Testis (tissue), 3 donors: Measurements from ENCODE around the gene PARD6A. TPM values are rescaled to one million over a fixed set of nuclear protein-coding genes. Genes with fewer than 3 reads are reported as not detected.

Experiments used
- DNase-seq: peaks from one replicate; pipeline ENCODE4 v3.0.0-alpha.2; 2019
- H3K27ac ChIP-seq, 2 donors: fragments of 200-600 bp; sonication (generic); one replicate each; pipeline ENCODE4 v1.5.1; 2019
- H3K27me3 ChIP-seq: fragments of 200-600 bp; sonication (generic); one replicate; pipeline ENCODE4 v1.5.1; 2019
- H3K36me3 ChIP-seq: fragments of 200-600 bp; sonication (generic); one replicate; pipeline ENCODE4 v1.5.1; 2017; ENCODE audit warnings: low read depth; ENCODE audit errors: missing control alignments
- H3K4me1 ChIP-seq: fragments of 200-600 bp; sonication (generic); one replicate; pipeline ENCODE4 v1.5.1; 2019
- H3K4me3 ChIP-seq, 2 donors: fragments of 200-600 bp; sonication (generic); one replicate each; pipeline ENCODE4 v1.5.1; 2017 to 2019
- H3K9me3 ChIP-seq: fragments of 200-600 bp; sonication (generic); one replicate; pipeline ENCODE4 v1.5.1; 2017
- CTCF ChIP-seq, 3 experiments: fragments of 450-650 bp in 2 of 3; fragments of 200-600 bp in 1 of 3; sonication (generic) in 1 of 3; IDR thresholded peaks; one replicate each; pipeline ENCODE4 v1.5.1; 2016 to 2019; ENCODE audit warnings: antibody characterized with exemption in 3 of 3, mild to moderate bottlenecking in 2 of 3, moderate library complexity in 1 of 3
- POLR2A ChIP-seq: fragments of 450-650 bp; IDR thresholded peaks from one replicate; pipeline ENCODE4 v1.6.1; 2017; ENCODE audit warnings: antibody characterized with exemption, mild to moderate bottlenecking, moderate library complexity
- WGBS, 2 donors: methylation state at CpG; one replicate each; pipeline ENCODE4 v1.1.5; 2018; 5-methylcytosine and 5-hydroxymethylcytosine counted together
- intact Hi-C: fragments of 100-400 bp; cut with DNase I; formaldehyde crosslinking; loops from one replicate; pipeline ENCODE4 v1.15.1; 2023; ENCODE audit warnings: low total_unique reads
- polyA plus RNA-seq: library from polyadenylated mRNA; stranded (reverse); fragments of 350-450 nt; fragmentation: Illumina TruSeq; extraction: RNeasy Lipid Tissue Mini Kit (QIAGEN cat#74804); gene quantifications from one replicate; pipeline ENCODE4 v1.2.3, GENCODE V29; 2014; ENCODE audit warnings: low read depth, low replicate concordance; ENCODE audit not compliant: insufficient read depth
- total RNA-seq, 2 donors: library from RNA; depleted of rRNA; stranded (reverse); fragments of >200 nt; gene quantifications; one replicate each; pipeline ENCODE4 v1.2.3, GENCODE V29; 2016

PARD6A gene
- total and polyA plus RNA-seq, 3 donors from 2014 or later: 30.0 to 80.1 (median 35.4) TPM

DNA sequence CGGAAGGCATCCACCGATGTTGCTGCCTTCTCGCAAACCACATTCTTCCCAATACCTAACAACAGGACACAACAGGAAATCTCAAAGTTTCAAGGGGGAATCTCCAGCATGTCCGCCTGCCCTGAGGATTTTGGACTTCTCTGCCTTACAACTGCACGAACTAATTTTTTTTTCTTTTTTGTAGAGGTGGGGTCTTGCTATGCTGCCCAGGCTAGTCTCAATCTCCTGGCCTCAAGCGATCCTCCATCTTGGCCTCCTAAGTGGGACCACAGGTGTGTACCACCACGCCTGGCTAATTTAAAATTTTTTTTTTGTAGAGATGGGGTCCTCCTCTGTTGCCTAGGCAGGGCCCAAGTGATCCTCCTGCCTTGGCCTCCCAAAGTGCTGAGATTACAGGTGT is 15.2 kb downstream of the PARD6A start:
- H3K36me3 ChIP-seq: no peaks in the 10 kb centered on the region
- H3K27me3 ChIP-seq: no peaks in the 10 kb centered on the region
- no peak for TF ChIP-seq CTCF (IDR thresholded peaks at IDR 0.05)
- TF ChIP-seq POLR2A: no peak
- no peak for DNase-seq
- no peaks in the 10 kb centered on the region for H3K9me3 ChIP-seq
- no peak overlapping the region for H3K27ac ChIP-seq
- intact Hi-C loops: no loop called here
- 95 to 98% methylated on average over 7 of the region's 7 CpGs for WGBS, 2 donors
- H3K4me3 ChIP-seq: no peak overlapping the region
- H3K4me1 ChIP-seq: peaks cover 12% of the 10 kb centered on the region

DNA sequence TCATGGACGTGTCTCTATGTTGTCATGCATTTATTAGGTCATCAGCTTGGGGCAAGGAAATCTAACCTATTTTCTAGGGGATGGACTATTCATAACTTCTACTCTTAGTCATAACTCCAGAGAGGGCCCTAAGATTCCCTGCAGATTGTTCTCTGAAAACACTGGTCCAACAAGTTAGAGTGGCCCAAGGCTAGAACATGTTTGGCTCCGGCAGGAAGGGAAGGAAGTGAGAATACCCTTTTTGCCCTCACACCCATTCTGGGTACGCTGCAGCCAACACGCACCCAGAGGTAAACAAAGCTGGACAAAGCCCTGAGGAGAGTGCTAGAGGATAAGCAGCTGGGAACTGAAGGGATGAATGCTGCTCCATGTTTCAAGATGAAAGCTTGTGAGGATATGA is 15.8 kb downstream of the PARD6A start:
- H3K4me3 ChIP-seq: no peak overlapping the region
- no peak for DNase-seq
- no peaks in the 10 kb centered on the region for H3K36me3 ChIP-seq
- 92 to 95% methylated on average over 4 of the region's 4 CpGs for WGBS, 2 donors
- intact Hi-C loops: no loop called here
- no peaks in the 10 kb centered on the region for H3K27me3 ChIP-seq
- H3K27ac ChIP-seq: no peak overlapping the region
- TF ChIP-seq CTCF (IDR thresholded peaks at IDR 0.05) (no peak), POLR2A (no peak)
- peaks cover 12% of the 10 kb centered on the region for H3K4me1 ChIP-seq
- H3K9me3 ChIP-seq: no peaks in the 10 kb centered on the region

- intact Hi-C loops: no loop called here
- TF ChIP-seq POLR2A (no peak), CTCF (IDR thresholded peaks at IDR 0.05) (no peak)
- no peak overlapping the region for H3K27ac ChIP-seq
- no peak overlapping the region for H3K4me3 ChIP-seq
- 60 to 71% methylated on average over 8 of the region's 8 CpGs for WGBS, 2 donors
- H3K4me1 ChIP-seq: peaks cover 12% of the 10 kb centered on the region
- no peaks in the 10 kb centered on the region for H3K9me3 ChIP-seq
- H3K36me3 ChIP-seq: no peaks in the 10 kb centered on the region
- no peaks in the 10 kb centered on the region for H3K27me3 ChIP-seq
- DNase-seq: no peak
Measured at GRCh38 chr16:67676939-67677338, 16.2 kb downstream of the PARD6A start.

DNA sequence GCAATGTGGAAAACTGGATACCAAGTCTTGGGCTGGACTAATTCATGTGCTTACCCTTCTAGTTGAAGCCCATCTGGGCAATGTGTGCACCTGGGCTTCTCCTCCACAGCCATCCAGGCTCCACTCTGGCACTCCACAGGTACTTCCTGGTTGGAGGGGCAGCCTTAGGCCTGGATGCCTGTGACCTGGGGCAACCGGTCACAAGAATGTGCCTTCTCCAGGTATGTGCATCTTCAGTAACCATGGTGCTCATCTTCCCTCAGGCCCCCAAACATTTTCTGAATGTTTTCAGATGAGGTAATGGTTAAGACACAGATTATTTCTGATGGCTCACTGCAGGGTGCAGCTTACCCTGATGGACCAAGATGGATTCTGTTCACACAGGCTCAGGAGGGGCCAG is 17.0 kb downstream of the PARD6A start:
- Histone ChIP-seq H3K27me3 (no peaks in the 10 kb centered on the region), H3K4me3 (no peak overlapping the region), H3K4me1 (peaks cover 12% of the 10 kb centered on the region), H3K27ac (no peak overlapping the region), H3K36me3 (no peaks in the 10 kb centered on the region), H3K9me3 (no peaks in the 10 kb centered on the region)
- DNase-seq: no peak
- intact Hi-C loops: no loop called here
- WGBS, 2 donors: 100% methylated on average over 1 of the region's 1 CpG
- TF ChIP-seq POLR2A (no peak), CTCF (IDR thresholded peaks at IDR 0.05) (no peak)

DNA sequence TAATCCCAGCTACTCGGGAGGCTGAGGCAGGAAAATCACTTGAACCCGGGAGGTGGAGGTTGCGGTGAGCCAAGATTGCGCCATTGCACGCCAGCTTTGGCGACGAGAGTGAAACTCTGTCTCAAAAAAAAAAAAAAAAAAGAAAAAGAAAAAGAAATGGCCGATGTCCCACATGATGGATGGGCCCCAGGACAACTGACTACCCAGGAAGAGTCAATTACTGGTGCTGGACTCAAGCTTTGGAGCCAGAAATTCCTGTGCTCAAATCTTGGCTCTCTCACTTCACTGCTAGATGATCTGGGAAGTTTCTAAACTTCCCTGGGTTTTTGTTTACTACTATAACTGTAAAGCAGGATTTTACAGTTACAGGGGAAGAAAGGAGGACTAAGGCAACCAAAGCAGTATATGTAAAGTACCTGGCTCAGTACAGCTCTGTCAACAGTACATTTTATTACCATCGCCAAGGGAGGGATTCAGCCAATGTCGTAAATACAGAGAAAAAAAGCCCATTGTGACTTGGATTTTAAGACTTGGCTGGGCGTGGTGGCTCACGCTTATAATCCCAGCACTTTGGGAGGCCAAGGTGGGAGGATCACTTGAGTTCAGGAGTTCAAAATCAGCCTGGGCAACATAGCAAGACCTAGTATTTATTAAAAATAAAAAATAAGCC is 17.7 kb downstream of the PARD6A start:
- TF ChIP-seq POLR2A: no peak
- TF ChIP-seq CTCF (IDR thresholded peaks at IDR 0.05): no peak
- Histone ChIP-seq H3K9me3 (no peaks in the 10 kb centered on the region), H3K4me1 (peaks cover 5% of the 10 kb centered on the region), H3K4me3 (no peak overlapping the region), H3K27me3 (no peaks in the 10 kb centered on the region), H3K36me3 (no peaks in the 10 kb centered on the region), H3K27ac (no peak overlapping the region)
- intact Hi-C loops: no loop called here
- WGBS, 2 donors: 92 to 93% methylated on average over 12 of the region's 12 CpGs
- no peak for DNase-seq
